Body of pancreas (tissue), 4 donors: ENCODE data around the gene NKD2. TPM values are rescaled to one million over a fixed set of nuclear protein-coding genes. Genes with fewer than 3 reads are reported as not detected.

ENCODE experiments used
- ATAC-seq: fragments of 150-250 bp; one replicate; pipeline ENCODE4 v1.9.1; 2016
- DNase-seq, 4 donors: peaks; one replicate each; pipeline ENCODE4 v3.0.0-alpha.2; 2019
- H3K27ac ChIP-seq, 4 donors: fragments of 200-600 bp; sonication (generic); 1 replicate in 3 of 4; 2 replicates in 1 of 4; pipeline versions ENCODE4 v1.5.1 to v1.6.1; 2016 to 2019; ENCODE audit warnings: mild to moderate bottlenecking in 1 of 4, mixed read lengths in 1 of 4, moderate library complexity in 1 of 4
- H3K27me3 ChIP-seq, 2 donors: fragments of 200-600 bp; sonication (generic); one replicate each; pipeline ENCODE4 v1.6.0; 2016; ENCODE audit warnings: mild to moderate bottlenecking in 1 of 2
- H3K36me3 ChIP-seq, 2 donors: fragments of 200-600 bp; sonication (generic); replicated peaks in 1 of 2; 2 replicates each; pipeline ENCODE4 v1.5.1; 2016; ENCODE audit warnings: low read depth in 2 of 2; ENCODE audit not compliant: insufficient read depth in 1 of 2
- H3K4me1 ChIP-seq: fragments of 200-600 bp; sonication (generic); one replicate; pipeline ENCODE4 v1.6.0; 2016
- H3K4me3 ChIP-seq, 2 donors: fragments of 200-600 bp; sonication (generic); 1 replicate in 1 of 2; 2 replicates in 1 of 2; pipeline ENCODE4 v1.5.1; 2016 to 2019
- H3K9me3 ChIP-seq, 3 donors: fragments of 200-600 bp; sonication (generic); 1 replicate in 2 of 3; 2 replicates in 1 of 3; pipeline ENCODE4 v1.5.1; 2016
- POLR2A ChIP-seq, 3 donors: fragments of 450-650 bp; IDR thresholded peaks; one replicate each; pipeline ENCODE4 v1.6.1; 2016; ENCODE audit warnings: antibody characterized with exemption in 3 of 3, mild to moderate bottlenecking in 2 of 3
- WGBS, 2 donors: methylation state at CpG; one replicate each; pipeline ENCODE4 v1.1.5; 2017; 5-methylcytosine and 5-hydroxymethylcytosine counted together
- intact Hi-C: fragments of 100-400 bp; cut with DNase I; formaldehyde crosslinking; loops from one replicate; pipeline ENCODE4 v1.15.1; 2023
- total RNA-seq, 2 donors: library from RNA; depleted of rRNA; stranded (reverse); fragments of >200 nt; gene quantifications; one replicate each; pipeline ENCODE4 v1.1.0, GENCODE V29; 2016
- TF ChIP-seq, protein P1 (sequence below), 7 experiments: fragments of 450-650 bp in 4 of 7; fragments of 200-600 bp in 3 of 7; sonication (generic) in 3 of 7; IDR thresholded peaks; one replicate each; pipeline ENCODE4 v1.5.1; 2016 to 2019; ENCODE audit warnings: antibody characterized with exemption in 7 of 7

The NKD2 gene
- total RNA-seq, 2 donors from 2014 or later, result 4.2 to 12.2 TPM

DNA sequence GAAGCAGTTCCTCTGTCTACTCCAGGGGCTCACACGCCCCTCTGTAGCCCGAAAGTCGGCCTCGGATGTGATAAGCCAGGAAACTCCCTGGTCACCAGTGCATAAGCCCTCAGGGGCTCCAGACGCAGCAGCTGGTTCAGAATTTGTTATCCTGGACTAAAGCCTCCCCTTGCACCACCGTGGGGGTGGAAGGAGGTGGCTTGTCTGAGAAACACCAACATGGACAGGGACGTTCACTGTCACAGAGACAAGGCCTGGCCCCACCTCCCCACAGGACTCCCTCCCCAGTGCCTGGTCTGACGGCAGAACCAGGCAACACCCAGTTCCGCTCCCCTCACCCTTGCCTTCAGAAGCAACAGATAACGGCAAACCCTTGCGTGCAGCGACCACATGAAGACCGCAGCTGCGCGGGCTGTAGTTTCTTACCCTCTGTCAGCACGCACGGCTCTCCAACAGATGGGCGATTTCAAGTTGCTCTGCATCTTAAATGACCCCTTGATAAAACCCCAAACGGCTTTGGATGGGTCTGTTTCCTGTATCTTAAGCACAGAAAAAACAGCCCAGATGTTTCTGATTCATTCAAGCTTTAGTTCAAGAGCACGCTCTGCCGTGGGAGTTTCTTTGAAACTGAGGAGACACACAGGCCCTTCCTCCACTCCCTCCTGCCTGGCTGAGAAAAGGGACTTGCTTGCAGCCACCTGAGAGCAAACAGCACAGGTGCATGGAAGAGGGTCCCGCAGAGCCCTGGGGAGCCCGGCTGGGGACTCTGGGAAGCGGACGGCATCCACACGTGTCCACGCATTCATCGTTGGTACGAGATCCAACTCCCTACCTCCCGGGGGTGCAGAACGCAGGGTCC, 44.7 kb upstream of the NKD2 start:
- WGBS, 2 donors, result 69 to 76% methylated on average over 31 of the region's 31 CpGs
- no peaks in the 10 kb centered on the region for H3K27me3 ChIP-seq
- H3K27ac ChIP-seq, result peak overlapping the region in 1 of 4 donors; percentile 47
- peaks cover 9% of the 10 kb centered on the region for H3K4me1 ChIP-seq
- H3K36me3 ChIP-seq, result no peaks in the 10 kb centered on the region
- ATAC-seq (peak; percentile 12), DNase-seq (no peak)
- no peak for TF ChIP-seq POLR2A (IDR thresholded peaks at IDR 0.05)
- TF ChIP-seq, protein P1, sequence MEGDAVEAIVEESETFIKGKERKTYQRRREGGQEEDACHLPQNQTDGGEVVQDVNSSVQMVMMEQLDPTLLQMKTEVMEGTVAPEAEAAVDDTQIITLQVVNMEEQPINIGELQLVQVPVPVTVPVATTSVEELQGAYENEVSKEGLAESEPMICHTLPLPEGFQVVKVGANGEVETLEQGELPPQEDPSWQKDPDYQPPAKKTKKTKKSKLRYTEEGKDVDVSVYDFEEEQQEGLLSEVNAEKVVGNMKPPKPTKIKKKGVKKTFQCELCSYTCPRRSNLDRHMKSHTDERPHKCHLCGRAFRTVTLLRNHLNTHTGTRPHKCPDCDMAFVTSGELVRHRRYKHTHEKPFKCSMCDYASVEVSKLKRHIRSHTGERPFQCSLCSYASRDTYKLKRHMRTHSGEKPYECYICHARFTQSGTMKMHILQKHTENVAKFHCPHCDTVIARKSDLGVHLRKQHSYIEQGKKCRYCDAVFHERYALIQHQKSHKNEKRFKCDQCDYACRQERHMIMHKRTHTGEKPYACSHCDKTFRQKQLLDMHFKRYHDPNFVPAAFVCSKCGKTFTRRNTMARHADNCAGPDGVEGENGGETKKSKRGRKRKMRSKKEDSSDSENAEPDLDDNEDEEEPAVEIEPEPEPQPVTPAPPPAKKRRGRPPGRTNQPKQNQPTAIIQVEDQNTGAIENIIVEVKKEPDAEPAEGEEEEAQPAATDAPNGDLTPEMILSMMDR (IDR thresholded peaks at IDR 0.05), result no peak
- no peaks in the 10 kb centered on the region for H3K9me3 ChIP-seq
- intact Hi-C loops, result no loop called here
- H3K4me3 ChIP-seq, result no peak overlapping the region

DNA sequence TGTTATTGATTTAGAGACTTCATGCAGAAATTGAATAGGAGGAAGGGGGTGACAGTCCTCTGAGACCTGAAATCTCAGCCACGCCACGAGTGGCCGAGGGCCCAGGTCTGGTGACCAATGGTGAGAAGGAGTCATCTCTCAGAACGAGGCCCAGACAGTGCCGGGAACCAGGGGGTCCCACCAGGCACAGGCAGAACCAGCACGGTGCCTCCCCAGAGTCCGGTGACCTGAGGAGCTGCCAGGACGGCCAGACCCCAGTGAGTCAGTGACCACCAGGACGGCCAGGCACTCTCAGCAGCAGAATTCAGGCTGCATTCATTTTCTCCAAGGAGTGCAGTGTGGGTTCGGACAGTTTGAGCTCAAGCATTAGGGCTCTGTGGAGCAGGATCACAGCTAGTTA, 43.8 kb upstream of the NKD2 start:
- H3K27ac ChIP-seq, result no peak overlapping the region
- no peaks in the 10 kb centered on the region for H3K36me3 ChIP-seq
- intact Hi-C loops, result no loop called here
- WGBS, 2 donors, result 64 to 71% methylated on average over 5 to 10 of the region's 10 CpGs
- H3K27me3 ChIP-seq, result no peaks in the 10 kb centered on the region
- ATAC-seq (no peak), DNase-seq (no peak)
- H3K9me3 ChIP-seq, result no peaks in the 10 kb centered on the region
- TF ChIP-seq POLR2A (IDR thresholded peaks at IDR 0.05), result no peak
- H3K4me3 ChIP-seq, result no peak overlapping the region
- H3K4me1 ChIP-seq, result peaks cover 5% of the 10 kb centered on the region

DNA sequence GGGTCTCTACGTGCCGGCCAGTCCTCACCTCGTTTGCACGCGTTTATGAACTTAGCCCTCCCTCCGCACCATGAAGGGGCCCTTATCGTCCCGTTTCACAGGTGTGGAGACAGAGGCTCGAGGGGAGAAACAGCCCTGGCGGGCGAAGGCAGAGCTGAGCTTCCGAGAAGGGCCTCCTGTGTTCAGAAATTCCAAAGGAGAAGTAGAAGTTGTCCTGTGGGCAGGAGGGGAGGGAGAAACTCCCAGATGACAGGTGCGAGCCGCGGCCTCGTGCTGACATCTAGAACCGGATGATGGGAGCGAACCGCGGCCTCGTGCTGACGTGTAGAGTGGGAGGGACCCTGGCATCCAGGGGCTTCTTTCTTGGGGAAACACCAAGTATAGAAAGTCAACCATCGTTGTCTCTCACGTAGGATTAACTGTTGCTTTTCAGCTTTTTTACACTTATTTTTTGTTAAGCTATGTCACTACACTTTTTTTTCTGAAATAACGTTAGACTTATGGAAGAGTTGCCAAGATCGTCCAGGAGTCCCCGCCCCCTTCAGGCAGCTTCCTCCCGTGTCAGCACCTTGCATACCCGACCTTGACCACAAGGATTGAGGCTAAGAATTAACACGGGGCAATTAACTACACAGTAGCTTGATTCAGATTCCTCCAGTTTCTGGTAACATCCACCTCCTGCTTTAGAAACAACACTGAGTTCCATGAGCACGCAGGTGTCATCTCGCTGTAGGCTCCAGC, 42.8 kb upstream of the NKD2 start:
- no peak for TF ChIP-seq POLR2A (IDR thresholded peaks at IDR 0.05)
- TF ChIP-seq, protein P1 (IDR thresholded peaks at IDR 0.05), result no peak
- intact Hi-C loops, result no loop called here
- ATAC-seq (no peak), DNase-seq (no peak)
- no peak overlapping the region for H3K4me3 ChIP-seq
- 69 to 70% methylated on average over 32 of the region's 32 CpGs for WGBS, 2 donors
- no peak overlapping the region for H3K27ac ChIP-seq
- no peaks in the 10 kb centered on the region for H3K27me3 ChIP-seq
- peaks cover 2% of the 10 kb centered on the region for H3K4me1 ChIP-seq
- no peaks in the 10 kb centered on the region for H3K9me3 ChIP-seq
- H3K36me3 ChIP-seq, result no peaks in the 10 kb centered on the region

DNA sequence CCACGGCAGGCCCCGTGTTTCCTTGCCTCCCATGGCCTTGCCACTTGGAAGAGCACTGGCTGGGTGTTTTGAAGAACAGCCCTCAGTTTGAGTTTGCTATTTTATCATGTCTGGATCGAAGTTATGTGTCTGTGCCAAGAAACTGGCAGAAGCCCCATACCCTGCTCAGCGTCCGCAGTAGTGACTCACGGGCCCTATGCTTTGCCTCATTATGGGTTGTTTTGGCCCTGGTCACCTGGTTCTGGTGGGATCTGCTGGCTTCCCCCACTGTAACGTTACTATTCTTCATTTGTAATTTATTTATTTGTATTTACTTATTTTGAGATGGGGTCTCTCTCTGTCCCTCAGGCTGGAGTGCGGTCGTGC, 42.3 kb upstream of the NKD2 start:
- no peaks in the 10 kb centered on the region for H3K9me3 ChIP-seq
- DNase-seq (no peak), ATAC-seq (no peak)
- intact Hi-C loops, result no loop called here
- no peaks in the 10 kb centered on the region for H3K4me1 ChIP-seq
- H3K27me3 ChIP-seq, result no peaks in the 10 kb centered on the region
- H3K27ac ChIP-seq, result no peak overlapping the region
- H3K36me3 ChIP-seq, result no peaks in the 10 kb centered on the region
- TF ChIP-seq, protein P1 (IDR thresholded peaks at IDR 0.05), result no peak
- no peak for TF ChIP-seq POLR2A (IDR thresholded peaks at IDR 0.05)
- H3K4me3 ChIP-seq, result no peak overlapping the region
- WGBS, 2 donors, result 66 to 74% methylated on average over 9 of the region's 9 CpGs

DNA sequence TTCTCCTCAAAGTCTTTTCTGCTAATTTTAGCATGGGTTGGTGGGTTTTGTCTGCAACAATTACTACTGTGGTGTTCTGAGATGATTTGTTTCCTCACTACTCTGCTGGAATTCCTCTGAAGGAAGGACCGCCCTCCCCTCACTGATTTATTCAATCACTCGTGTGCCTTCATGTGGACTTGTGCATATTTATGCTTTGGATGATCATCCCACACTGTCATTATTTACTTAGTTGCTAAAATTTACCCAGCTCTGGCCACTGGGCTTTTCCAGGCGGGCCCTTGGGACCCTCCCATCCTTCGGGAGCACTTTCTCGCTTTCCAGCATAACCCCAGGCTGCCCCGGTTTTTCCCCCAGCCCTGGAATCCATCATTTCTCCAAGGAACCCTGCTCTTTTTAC, 41.7 kb upstream of the NKD2 start:
- Histone ChIP-seq H3K4me1 (no peaks in the 10 kb centered on the region), H3K36me3 (no peaks in the 10 kb centered on the region), H3K4me3 (no peak overlapping the region), H3K9me3 (no peaks in the 10 kb centered on the region), H3K27ac (no peak overlapping the region), H3K27me3 (no peaks in the 10 kb centered on the region)
- no peak for DNase-seq
- no peak for ATAC-seq
- TF ChIP-seq, protein P1 (IDR thresholded peaks at IDR 0.05), result no peak
- no peak for TF ChIP-seq POLR2A (IDR thresholded peaks at IDR 0.05)
- WGBS, 2 donors, result 82 to 83% methylated on average over 6 of the region's 6 CpGs
- intact Hi-C loops, result no loop called here
